CD1c-positive myeloid dendritic cell (primary cell): ENCODE results near the gene LINS1.
"Not testable (repeated sequence)": the region's sequence is repeated elsewhere in the genome, so short reads cannot be mapped to it uniquely, and the experiment has no call there.

Experiments
- DNase-seq: peaks from one replicate; pipeline ENCODE4 v3.0.0-alpha.2; 2016; ENCODE audit errors: extremely low spot score

LINS1 gene

DNA sequence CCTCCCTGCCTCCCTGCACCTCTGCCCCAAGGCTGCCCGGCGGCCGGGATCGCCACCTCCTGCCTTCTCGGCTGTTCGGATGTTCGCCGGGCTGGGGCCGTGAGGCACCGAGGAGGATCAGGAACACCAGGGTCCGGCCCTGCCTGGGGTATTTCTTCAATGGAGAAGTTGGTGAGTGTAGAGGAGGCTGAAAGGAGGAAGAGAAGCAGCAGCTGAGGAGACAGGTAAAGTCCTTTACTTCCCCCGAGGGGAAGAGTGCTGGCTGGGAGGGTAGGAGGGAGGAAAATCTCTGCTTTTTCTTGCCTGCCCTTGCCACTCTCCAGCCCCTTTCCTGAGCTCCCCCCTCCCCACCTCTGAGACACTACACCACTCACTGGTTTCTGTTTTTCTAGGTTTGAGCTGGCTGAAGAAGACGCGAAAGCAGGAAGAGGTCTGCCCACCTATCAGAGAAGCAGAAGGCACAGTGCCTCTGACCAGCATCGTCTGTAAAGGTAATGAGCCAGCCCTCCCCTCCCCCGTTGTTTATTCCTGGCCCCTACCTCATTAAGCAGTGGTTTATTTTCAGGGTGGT lies 924 bp upstream of the LINS1 start:
- peak; percentile 30 for DNase-seq

DNA sequence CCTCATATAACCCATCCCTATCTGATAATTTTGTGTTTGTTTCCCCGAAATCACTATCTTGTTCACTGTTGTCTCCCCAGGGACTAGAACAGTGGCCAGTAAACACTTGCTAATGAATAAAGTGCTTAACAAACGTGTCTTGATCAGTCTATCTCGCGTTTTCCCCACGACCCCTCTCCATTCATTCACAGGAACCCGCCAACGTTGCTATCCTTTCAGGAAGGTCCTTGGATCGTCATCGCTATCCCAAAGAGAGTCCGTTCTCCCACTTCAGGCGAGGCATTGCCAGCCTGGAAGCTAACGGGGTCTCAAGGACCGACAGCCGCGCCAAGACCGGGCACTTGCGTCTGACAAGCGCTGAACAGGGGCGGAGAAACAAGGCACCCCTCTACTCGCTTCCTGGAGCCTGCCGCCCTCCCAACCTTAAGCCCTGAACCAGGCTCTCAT lies 344 bp downstream of the LINS1 start:
- DNase-seq, result no peak

GRCh38 chr15:100601163-100601562 lies 821 bp downstream of the LINS1 start:
- DNase-seq, result peak; percentile 35

DNA sequence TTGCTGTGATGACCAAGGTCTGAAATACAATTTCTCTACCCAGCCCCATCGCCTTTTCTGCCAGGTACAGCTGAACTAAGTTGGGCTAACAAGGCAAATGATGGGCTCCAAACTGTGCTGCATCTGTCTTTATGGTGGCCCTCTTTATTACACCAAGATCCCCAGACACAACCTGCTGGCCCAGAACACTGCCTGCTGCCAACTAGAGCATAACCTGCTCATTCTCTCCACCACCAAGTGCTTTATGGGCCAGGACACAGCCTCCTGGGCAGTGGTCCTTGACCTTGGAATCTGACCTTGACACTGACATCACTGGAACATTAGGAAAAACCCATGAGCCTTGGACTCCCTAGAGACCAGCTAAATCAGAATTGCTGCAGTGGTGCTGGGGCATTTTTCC lies 3.3 kb downstream of the LINS1 start:
- no peak for DNase-seq

DNA sequence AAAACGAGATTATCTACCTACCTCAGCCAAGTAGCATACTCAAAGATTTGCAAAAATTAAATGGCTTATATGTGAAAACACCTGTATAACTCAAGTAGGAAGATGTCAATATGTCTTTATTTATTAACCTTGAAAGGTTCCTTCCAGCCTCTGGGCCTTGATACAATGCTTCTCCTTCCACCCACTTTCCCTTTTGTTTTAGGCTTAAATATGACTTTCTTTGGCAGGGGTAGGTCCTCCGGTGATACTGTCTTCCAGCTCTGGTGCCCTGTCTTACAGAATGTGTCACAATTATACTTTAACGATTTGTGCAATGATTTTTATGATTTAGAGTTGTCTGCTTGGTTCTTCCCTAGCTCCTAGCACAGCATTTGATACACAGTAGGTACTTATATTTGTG lies 4.1 kb downstream of the LINS1 start:
- no peak for DNase-seq

DNA sequence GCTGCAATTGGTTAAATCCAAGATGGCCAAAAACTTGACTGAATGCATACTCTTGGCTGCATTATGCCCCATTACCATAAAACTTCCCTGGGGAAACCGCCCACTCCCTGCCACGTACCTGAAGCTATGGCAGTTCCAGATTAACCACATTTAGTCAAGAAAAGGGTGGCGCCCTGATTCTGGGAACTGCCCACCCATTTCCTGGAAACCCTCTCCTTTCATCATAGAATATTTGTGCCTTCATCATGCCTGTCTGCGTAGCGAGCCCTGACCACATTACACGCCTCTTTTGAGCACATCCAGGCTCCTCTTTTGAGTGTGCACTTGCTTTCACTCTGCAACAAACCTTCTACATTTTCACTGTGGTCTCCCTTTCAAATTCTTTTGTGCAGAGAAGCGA lies 5.2 kb downstream of the LINS1 start:
- peak; percentile 77 for DNase-seq

DNA sequence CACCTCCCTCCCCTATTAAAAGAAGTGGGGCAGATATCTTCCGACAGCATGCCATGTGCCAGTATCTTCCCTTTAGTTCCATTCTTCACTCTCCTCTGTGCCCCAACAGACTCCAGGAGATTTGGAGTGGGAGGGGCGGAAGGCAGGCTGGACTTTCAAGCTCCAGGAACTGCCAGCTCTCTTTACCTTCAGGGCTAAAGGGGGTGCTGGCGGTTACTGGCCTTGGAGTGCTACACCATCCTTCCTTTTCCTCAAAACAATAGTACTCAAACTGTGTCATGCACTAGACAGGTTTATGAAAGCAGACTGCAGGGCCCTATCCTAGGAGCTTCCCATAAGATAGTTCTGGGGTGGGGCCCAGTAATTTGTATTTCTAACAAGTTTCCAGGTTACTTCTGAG lies 6.0 kb downstream of the LINS1 start:
- DNase-seq, result no peak

DNA sequence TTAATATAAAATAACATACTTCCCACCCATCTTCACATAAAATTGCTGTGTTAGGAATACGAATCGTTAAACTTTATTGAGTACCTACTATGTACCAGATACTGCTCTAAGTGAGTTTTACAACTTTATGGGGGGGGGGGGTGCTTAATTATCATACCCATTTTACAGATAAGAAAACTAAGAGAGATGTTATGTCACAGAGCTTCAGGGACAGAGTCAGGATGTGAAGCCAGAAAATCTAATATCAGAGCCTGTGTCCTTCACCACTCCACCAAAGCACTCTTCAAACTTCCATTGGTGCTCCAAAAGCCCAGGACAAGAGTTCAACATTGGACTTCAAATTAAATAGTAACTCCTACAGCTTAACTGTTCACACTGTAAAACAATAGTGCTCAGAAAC lies 8.6 kb downstream of the LINS1 start:
- DNase-seq, result no peak

DNA sequence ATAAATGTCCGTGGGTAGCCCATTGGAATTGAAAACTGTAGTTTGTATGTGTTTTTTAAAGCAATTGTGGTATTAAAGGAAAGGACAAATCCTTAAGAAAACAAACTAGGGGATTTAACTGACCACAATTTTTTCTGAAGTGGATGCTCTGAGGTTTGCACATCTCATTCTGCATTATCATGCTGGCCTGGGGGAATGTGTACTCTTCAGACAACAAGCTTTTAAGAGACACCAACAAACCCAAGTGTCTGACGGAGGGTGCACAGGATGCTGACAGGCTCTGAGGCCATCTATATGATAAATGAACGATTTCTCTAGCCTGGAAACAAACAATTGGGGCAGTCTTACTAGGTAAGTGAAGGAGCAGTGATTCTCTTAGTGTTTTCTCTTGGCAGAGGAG lies 9.1 kb downstream of the LINS1 start:
- no peak for DNase-seq

DNA sequence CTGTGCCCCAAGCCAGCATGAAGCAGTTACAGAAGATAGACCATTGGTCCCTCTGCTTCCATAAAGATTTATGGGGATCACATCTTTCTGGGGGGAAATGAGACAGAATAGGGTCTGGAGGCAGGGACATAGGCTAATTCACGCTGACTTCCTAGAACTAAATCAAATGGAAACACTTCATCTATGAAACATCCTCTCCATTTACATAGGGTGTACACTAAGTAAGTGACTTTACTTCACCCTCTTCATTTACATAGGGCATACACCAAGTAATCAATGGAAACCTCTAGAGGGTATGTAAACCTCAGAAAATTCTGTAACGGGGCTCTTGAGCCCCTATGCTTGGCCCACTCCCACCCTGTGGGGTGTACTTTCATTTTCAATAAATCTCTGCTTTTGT lies 10.1 kb downstream of the LINS1 start:
- DNase-seq, result no peak

DNA sequence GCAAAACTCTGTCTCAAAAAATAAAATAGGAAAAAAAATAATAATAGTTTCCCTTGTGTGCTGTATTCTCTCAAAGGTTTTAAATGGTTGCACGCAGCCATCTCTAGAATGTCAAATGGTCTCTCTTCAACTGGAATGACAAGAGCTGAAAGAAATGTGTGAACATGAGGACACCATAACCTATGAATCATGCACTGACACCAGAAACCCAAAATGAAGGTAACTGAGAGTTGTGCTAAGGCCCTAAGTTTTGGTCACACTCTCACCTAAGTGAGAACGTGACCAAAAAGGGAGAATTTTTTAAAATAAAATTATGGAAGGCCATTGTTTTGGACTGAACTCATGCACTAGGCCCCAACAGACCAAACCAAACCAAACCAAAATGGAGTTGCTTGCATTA lies 10.8 kb downstream of the LINS1 start:
- not testable (repeated sequence) for DNase-seq

- DNase-seq, result no peak
Measured at GRCh38 chr15:100588638-100589242, 13.2 kb downstream of the LINS1 start.

DNA sequence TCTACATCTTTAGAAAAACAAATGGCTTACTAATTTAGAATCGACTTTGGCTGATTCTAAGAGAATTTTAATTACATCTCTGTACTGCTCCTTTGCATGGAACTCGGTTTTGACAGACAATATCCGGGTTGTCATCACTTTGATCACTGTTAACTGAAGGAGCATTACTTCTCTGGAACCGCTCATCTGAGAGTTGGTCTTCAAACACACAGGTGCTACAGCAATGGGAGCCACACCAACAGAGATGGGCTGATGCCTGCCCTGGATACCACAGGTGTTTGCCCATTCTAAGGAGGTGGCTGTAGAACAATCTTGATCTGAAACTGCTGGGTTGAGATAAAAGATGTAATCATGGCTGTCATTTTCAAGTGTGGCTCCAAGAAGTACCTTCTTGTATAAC lies 21.6 kb downstream of the LINS1 start:
- DNase-seq, result no peak

DNA sequence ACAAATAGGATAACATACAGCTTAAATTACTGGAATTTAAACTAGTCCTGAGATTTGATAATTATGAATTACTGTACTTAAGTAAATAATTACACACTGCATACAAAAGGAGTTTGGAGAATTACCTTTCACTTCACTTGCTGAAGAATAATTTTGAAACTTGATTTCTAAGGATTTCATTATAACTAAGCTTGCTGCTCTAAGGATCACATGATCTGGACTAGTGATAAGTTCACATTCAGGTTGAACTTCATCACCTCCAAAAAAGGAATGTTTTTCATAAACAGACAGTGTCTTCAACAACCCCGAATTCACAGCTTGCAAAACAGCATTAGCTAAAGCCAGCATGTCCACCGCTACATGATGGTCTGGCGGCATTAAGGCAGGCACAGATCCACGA lies 28.5 kb downstream of the LINS1 start:
- no peak for DNase-seq

GRCh38 chr15:100572362-100572983 lies 29.5 kb downstream of the LINS1 start:
- peak; percentile 33 for DNase-seq

GRCh38 chr15:100571592-100572167 lies 30.3 kb downstream of the LINS1 start:
- DNase-seq, result no peak

DNA sequence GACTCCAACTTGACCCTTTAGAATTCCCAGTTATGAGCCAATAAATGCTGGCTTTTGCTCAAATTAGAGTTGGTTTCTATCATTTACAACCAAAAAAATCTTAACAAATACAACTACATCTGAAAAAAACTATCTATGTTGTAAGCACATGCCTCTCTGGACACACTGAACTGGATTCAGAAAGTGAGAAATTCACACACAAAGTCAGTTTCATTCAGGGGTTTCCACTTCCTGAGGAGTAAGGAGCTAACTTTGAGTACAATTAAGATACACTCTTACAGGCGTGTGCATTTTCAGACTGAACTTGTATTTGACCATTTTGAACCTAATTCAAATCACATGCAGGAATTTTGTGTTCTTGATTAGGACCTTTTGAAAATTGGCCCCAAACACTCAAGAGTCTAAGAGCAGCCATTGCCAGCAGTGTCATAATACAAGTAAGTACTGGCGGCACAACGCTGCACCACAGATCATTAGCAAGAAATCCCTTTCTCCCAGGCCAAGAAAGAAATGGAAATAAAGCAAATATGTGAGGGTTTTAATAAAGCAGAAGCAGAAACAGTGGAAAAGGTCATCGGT lies 31.2 kb downstream of the LINS1 start:
- no peak for DNase-seq

DNA sequence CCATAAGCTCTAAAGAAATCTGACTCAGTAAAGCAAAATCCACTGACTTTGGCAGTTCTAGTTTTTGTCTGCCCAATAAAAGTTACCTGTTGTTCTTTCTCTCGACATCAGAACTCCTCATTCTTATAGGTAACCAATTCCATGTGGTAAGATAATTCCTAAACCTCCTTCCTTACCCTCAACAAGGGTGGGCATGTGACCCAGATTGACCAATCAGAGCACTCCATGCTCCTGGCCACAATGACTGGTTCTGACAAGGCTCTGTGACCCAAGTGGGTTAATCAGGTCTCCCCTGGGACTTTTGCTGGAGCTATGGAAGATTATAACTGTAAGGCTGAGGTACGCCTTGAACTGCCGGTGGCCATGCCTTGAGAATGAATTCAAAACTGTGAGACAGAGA lies 31.7 kb downstream of the LINS1 start:
- no peak for DNase-seq

- no peak for DNase-seq
Measured at GRCh38 chr15:100569391-100569790, 32.6 kb downstream of the LINS1 start.

GRCh38 chr15:100566850-100567628 lies 34.9 kb downstream of the LINS1 start:
- no peak for DNase-seq

DNA sequence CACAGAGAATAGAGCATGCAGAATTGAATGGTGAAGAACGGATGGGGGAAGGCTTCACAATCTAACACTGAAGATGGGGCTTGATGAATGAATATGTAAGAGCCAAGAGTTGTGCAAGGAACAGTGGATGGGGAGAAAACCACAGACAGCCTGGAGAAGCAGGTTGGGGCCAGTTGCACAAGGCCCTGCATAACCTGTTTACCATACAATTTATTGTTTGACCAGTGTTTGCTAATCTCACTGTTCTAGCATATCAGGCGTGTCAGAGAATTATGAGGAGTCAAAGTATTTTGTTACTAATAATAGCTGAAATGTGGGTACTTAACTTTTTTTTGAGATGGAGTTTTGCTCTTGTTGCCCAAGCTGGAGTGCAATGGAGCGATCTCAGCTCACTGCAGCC lies 36.4 kb downstream of the LINS1 start:
- no peak for DNase-seq

DNA sequence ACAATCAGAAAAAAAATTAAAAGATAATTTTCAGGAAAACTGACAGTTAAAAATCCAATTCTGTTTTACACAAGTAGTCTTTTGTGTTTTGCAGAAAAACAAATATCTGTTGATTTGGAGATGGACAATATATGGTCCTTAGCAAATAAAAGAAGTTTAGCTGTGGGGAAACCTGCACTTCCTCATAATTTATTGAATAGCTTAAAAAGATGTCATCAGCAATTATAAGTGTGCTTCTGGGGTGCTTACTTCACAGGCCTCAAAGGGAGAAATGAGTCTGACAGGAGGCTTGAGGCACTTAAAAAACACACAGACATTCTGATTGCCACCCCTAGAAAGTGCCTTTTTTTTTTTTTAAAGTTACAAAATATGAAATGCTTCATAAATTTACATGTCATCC lies 41.7 kb downstream of the LINS1 start:
- peak; percentile 28 for DNase-seq
